Measurements from ENCODE around the gene GATA5.

- TF ChIP-seq, protein P1, sequence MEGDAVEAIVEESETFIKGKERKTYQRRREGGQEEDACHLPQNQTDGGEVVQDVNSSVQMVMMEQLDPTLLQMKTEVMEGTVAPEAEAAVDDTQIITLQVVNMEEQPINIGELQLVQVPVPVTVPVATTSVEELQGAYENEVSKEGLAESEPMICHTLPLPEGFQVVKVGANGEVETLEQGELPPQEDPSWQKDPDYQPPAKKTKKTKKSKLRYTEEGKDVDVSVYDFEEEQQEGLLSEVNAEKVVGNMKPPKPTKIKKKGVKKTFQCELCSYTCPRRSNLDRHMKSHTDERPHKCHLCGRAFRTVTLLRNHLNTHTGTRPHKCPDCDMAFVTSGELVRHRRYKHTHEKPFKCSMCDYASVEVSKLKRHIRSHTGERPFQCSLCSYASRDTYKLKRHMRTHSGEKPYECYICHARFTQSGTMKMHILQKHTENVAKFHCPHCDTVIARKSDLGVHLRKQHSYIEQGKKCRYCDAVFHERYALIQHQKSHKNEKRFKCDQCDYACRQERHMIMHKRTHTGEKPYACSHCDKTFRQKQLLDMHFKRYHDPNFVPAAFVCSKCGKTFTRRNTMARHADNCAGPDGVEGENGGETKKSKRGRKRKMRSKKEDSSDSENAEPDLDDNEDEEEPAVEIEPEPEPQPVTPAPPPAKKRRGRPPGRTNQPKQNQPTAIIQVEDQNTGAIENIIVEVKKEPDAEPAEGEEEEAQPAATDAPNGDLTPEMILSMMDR (IDR thresholded peaks at IDR 0.05): no peak
- TF ChIP-seq POLR2A (IDR thresholded peaks at IDR 0.05; ENCODE audit: low read depth) (no peak), EP300 (IDR thresholded peaks at IDR 0.05) (no peak)
These were observed 17.6 kb upstream of the GATA5 start for GRCh38 chr20:62493253-62493885.

All from esophagus muscularis mucosa (tissue), 4 donors.